Measurements from ENCODE around the gene SQSTM1. TPM values are rescaled to one million over a fixed set of nuclear protein-coding genes. Genes with fewer than 3 reads are reported as not detected.

Gene SQSTM1
- total RNA-seq, 2 donors from 2014 or later: 375 to 469 TPM

- Histone ChIP-seq H3K36me3 (peaks cover 53% of the 10 kb centered on the region), H3K27me3 (replicated peaks; ENCODE audit: insufficient read depth) (no peaks in the 10 kb centered on the region), H3K4me1 (ENCODE audit: control insufficient read depth in 1 of 2, low read depth in 2 of 2) (peaks cover 0 to 4% of the 10 kb centered on the region in 2 donors), H3K9me3 (no peaks in the 10 kb centered on the region), H3K27ac (no peak overlapping the region), H3K4me3 (no peak overlapping the region)
- DNase-seq (ENCODE audit: low spot score) (no peak), ATAC-seq (ENCODE audit: insufficient number of reproducible peaks, low FRiP score, low read depth) (no peak)
- TF ChIP-seq CTCF (IDR thresholded peaks at IDR 0.05): no peak
Observed at GRCh38 chr5:179776411-179776938, 44.2 kb upstream of the SQSTM1 start.

GRCh38 chr5:179777456-179777855 is 43.2 kb upstream of the SQSTM1 start:
- Histone ChIP-seq H3K36me3 (peaks cover 43% of the 10 kb centered on the region), H3K27ac (no peak overlapping the region), H3K4me3 (no peak overlapping the region), H3K9me3 (no peaks in the 10 kb centered on the region), H3K4me1 (ENCODE audit: control insufficient read depth in 1 of 2, low read depth in 2 of 2) (peaks cover 0 to 4% of the 10 kb centered on the region in 2 donors), H3K27me3 (replicated peaks; ENCODE audit: insufficient read depth) (no peaks in the 10 kb centered on the region)
- no peak for ATAC-seq (ENCODE audit: insufficient number of reproducible peaks, low FRiP score, low read depth)
- TF ChIP-seq CTCF (IDR thresholded peaks at IDR 0.05): no peak
- DNase-seq (ENCODE audit: low spot score): no peak

DNA sequence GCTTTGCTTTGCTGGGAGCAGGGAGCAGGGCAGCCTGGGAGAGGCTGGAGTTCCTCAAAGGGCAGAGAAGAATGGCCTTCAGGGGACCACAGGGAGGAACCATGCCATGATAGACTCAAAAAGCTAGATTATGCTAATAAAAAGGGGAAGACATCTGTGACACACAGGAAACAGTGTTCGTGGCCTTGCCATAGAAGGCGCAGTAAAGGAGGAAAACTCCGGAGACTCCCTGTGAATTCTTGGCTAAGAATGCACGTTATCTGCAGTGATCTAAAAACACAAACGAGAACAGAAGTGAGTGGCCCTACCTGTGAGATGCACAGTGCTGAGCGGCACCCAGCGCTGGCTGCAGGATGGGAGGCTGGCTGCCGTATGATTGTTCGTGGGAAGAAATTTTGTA is 42.8 kb upstream of the SQSTM1 start:
- TF ChIP-seq CTCF (IDR thresholded peaks at IDR 0.05): no peak
- ATAC-seq (ENCODE audit: insufficient number of reproducible peaks, low FRiP score, low read depth) (no peak), DNase-seq (ENCODE audit: low spot score) (no peak)
- Histone ChIP-seq H3K4me1 (ENCODE audit: control insufficient read depth in 1 of 2, low read depth in 2 of 2) (peaks cover 0 to 4% of the 10 kb centered on the region in 2 donors), H3K27me3 (replicated peaks; ENCODE audit: insufficient read depth) (no peaks in the 10 kb centered on the region), H3K9me3 (no peaks in the 10 kb centered on the region), H3K36me3 (peaks cover 39% of the 10 kb centered on the region), H3K4me3 (no peak overlapping the region), H3K27ac (no peak overlapping the region)

- no peaks in the 10 kb centered on the region for H3K9me3 ChIP-seq
- no peak overlapping the region for H3K4me3 ChIP-seq
- no peaks in the 10 kb centered on the region for H3K27me3 ChIP-seq (replicated peaks; ENCODE audit: insufficient read depth)
- no peak for ATAC-seq (ENCODE audit: insufficient number of reproducible peaks, low FRiP score, low read depth)
- peaks cover 32% of the 10 kb centered on the region for H3K36me3 ChIP-seq
- DNase-seq (ENCODE audit: low spot score): no peak
- no peak overlapping the region for H3K27ac ChIP-seq
- H3K4me1 ChIP-seq (ENCODE audit: control insufficient read depth in 1 of 2, low read depth in 2 of 2): peaks cover 0 to 4% of the 10 kb centered on the region in 2 donors
- no peak for TF ChIP-seq CTCF (IDR thresholded peaks at IDR 0.05)
Observed at GRCh38 chr5:179778591-179778990, 42.1 kb upstream of the SQSTM1 start.

- ATAC-seq (ENCODE audit: insufficient number of reproducible peaks, low FRiP score, low read depth) (no peak), DNase-seq (ENCODE audit: low spot score) (no peak)
- no peak overlapping the region for H3K4me3 ChIP-seq
- no peak for TF ChIP-seq CTCF (IDR thresholded peaks at IDR 0.05)
- no peak overlapping the region for H3K27ac ChIP-seq
- H3K9me3 ChIP-seq: no peaks in the 10 kb centered on the region
- no peaks in the 10 kb centered on the region for H3K27me3 ChIP-seq (replicated peaks; ENCODE audit: insufficient read depth)
- peaks cover 22% of the 10 kb centered on the region for H3K36me3 ChIP-seq
- H3K4me1 ChIP-seq (ENCODE audit: control insufficient read depth in 1 of 2, low read depth in 2 of 2): peaks cover 0 to 4% of the 10 kb centered on the region in 2 donors
Observed at GRCh38 chr5:179779826-179780225, 40.9 kb upstream of the SQSTM1 start.
